ENCODE measurements around the gene FOXJ1.

DNA sequence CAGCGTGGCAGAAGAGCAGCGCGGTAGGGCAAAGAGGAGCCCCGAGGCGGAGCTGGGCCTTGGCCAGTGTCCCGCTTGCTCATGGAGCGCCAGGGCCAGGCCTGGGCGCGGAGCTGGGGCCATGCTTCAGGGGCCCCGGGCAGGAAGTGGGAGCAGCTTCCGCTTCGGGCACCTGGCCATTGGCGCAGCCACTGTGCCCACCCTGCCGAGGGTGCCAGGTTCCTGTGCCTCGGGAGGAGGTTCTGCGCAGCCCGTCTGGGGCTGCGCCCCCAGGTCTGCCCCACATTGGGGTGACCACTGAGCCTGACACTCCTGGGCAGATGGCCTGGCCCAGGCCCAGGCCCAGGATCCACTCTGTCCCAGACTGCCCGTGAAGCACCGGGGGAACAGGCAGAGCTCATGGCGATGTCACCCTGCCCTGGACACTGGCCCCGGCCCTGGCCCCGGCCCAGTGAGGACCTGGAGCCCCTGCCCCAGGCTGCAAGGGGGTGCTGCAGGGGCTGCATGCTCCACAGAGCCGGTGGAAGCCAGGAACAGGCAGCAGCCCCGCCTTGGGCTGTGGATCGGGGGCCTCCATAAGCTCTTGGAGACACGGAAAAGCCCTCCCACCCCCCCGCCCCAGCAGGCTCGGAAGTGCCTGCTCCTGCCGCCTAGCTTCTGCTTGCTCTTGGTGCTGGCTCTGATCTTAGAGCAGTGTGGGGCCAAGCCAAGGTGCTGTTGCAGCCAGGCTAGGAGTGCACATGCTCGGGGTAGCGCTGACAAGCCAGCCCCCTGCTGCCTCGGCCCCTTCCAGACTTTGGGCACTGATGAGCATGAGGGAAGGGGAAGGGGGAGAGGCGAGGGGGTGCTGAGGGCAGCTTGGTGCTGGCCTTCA, 35.9 kb upstream of the FOXJ1 start:
- TF ChIP-seq POLR2A (IDR thresholded peaks at IDR 0.05) = no peak
- TF ChIP-seq, protein P1, sequence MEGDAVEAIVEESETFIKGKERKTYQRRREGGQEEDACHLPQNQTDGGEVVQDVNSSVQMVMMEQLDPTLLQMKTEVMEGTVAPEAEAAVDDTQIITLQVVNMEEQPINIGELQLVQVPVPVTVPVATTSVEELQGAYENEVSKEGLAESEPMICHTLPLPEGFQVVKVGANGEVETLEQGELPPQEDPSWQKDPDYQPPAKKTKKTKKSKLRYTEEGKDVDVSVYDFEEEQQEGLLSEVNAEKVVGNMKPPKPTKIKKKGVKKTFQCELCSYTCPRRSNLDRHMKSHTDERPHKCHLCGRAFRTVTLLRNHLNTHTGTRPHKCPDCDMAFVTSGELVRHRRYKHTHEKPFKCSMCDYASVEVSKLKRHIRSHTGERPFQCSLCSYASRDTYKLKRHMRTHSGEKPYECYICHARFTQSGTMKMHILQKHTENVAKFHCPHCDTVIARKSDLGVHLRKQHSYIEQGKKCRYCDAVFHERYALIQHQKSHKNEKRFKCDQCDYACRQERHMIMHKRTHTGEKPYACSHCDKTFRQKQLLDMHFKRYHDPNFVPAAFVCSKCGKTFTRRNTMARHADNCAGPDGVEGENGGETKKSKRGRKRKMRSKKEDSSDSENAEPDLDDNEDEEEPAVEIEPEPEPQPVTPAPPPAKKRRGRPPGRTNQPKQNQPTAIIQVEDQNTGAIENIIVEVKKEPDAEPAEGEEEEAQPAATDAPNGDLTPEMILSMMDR (IDR thresholded peaks at IDR 0.05) = no peak

Measured in ovary (tissue), 3 donors.